Activated CD4-positive, alpha-beta T cell treated with anti-CD3 and anti-CD28 coated beads, Interleukin-2, amount 10 ng/mL, durations not matched to agents 24 days and 14 days (primary cell): ENCODE measurements around the gene SORCS2. TPM values are rescaled to one million over a fixed set of nuclear protein-coding genes. Genes with fewer than 3 reads are reported as not detected.

Experiments
- DNase-seq: peaks from one replicate; pipeline ENCODE4 v3.0.0; 2022
- H3K27ac Mint-ChIP-seq: one replicate; pipeline ENCODE4 v1.8.0; 2022; ENCODE audit warnings: mild to moderate bottlenecking, mixed read lengths
- H3K27me3 Mint-ChIP-seq: one replicate; pipeline ENCODE4 v1.8.0; 2022; ENCODE audit warnings: mixed read lengths
- H3K36me3 Mint-ChIP-seq: one replicate; pipeline ENCODE4 v1.8.0; 2022; ENCODE audit warnings: low read depth, mild to moderate bottlenecking, mixed read lengths
- H3K4me1 Mint-ChIP-seq: one replicate; pipeline ENCODE4 v1.8.0; 2021; ENCODE audit warnings: mixed read lengths
- H3K4me3 Mint-ChIP-seq: one replicate; pipeline ENCODE4 v1.8.0; 2022; ENCODE audit warnings: mild to moderate bottlenecking, moderate library complexity, mixed read lengths
- H3K9me3 Mint-ChIP-seq: one replicate; pipeline ENCODE4 v1.8.0; 2021; ENCODE audit warnings: mixed read lengths
- intact Hi-C: fragments of 100-400 bp; cut with micrococcal nuclease; formaldehyde crosslinking; loops from one replicate; pipeline ENCODE4 v1.15.1; 2023
- total RNA-seq: library from RNA; stranded (reverse); gene quantifications from 2 replicates; pipeline ENCODE4 v1.2.3, GENCODE V29; 2022

The SORCS2 gene
- 0.05 TPM in 1 of 2 replicates, not detected in the other for total RNA-seq

- Mint-ChIP-seq H3K9me3 (no peaks in the 10 kb centered on the region), H3K4me3 (peak within 1 kb of the TSS; percentile 51), H3K27me3 (peaks cover 55% of the 10 kb centered on the region), H3K4me1 (no peaks in the 10 kb centered on the region), H3K27ac (no peak within 1 kb of the TSS), H3K36me3 (no peaks in the 10 kb centered on the region)
- intact Hi-C loops: loop anchor here (5.0 kb wide), 1 partner anchor 525 kb away; no protein-coding TSS in a partner anchor
- peak; percentile 85 for DNase-seq
Measured at GRCh38 chr4:7192252-7193029, at the start of gene SORCS2. Gene SORCS2 (plus strand): TSS chr4:7192538.

- Mint-ChIP-seq H3K27me3 (peaks cover 5% of the 10 kb centered on the region), H3K4me3 (no peak overlapping the region), H3K9me3 (no peaks in the 10 kb centered on the region), H3K27ac (no peak overlapping the region), H3K36me3 (no peaks in the 10 kb centered on the region), H3K4me1 (no peaks in the 10 kb centered on the region)
- intact Hi-C loops: no loop called here
- DNase-seq: no peak
Measured at GRCh38 chr4:7144374-7145290, 47.7 kb upstream of the SORCS2 start.

- Mint-ChIP-seq H3K4me3 (no peak overlapping the region), H3K27ac (no peak overlapping the region), H3K36me3 (no peaks in the 10 kb centered on the region), H3K9me3 (no peaks in the 10 kb centered on the region), H3K4me1 (no peaks in the 10 kb centered on the region), H3K27me3 (peaks cover 5% of the 10 kb centered on the region)
- no peak for DNase-seq
- intact Hi-C loops: no loop called here
Measured at GRCh38 chr4:7145291-7145934, 46.9 kb upstream of the SORCS2 start.

GRCh38 chr4:7146059-7146785 lies 46.1 kb upstream of the SORCS2 start:
- Mint-ChIP-seq H3K4me1 (no peaks in the 10 kb centered on the region), H3K9me3 (no peaks in the 10 kb centered on the region), H3K4me3 (no peak overlapping the region), H3K36me3 (no peaks in the 10 kb centered on the region), H3K27ac (no peak overlapping the region), H3K27me3 (peaks cover 5% of the 10 kb centered on the region)
- intact Hi-C loops: no loop called here
- DNase-seq: no peak

GRCh38 chr4:7146786-7147115 lies 45.6 kb upstream of the SORCS2 start:
- DNase-seq: no peak
- Mint-ChIP-seq H3K4me1 (no peaks in the 10 kb centered on the region), H3K36me3 (no peaks in the 10 kb centered on the region), H3K4me3 (no peak overlapping the region), H3K27me3 (peaks cover 5% of the 10 kb centered on the region), H3K9me3 (no peaks in the 10 kb centered on the region), H3K27ac (no peak overlapping the region)
- intact Hi-C loops: no loop called here

- no peak for DNase-seq
- Mint-ChIP-seq H3K4me1 (no peaks in the 10 kb centered on the region), H3K27ac (no peak overlapping the region), H3K9me3 (no peaks in the 10 kb centered on the region), H3K36me3 (no peaks in the 10 kb centered on the region), H3K4me3 (no peak overlapping the region), H3K27me3 (peaks cover 5% of the 10 kb centered on the region)
- intact Hi-C loops: no loop called here
Measured at GRCh38 chr4:7147261-7147660, 45.1 kb upstream of the SORCS2 start.

GRCh38 chr4:7147661-7148310 lies 44.6 kb upstream of the SORCS2 start:
- Mint-ChIP-seq H3K27me3 (peaks cover 5% of the 10 kb centered on the region), H3K9me3 (no peaks in the 10 kb centered on the region), H3K27ac (no peak overlapping the region), H3K4me1 (no peaks in the 10 kb centered on the region), H3K4me3 (no peak overlapping the region), H3K36me3 (no peaks in the 10 kb centered on the region)
- intact Hi-C loops: no loop called here
- no peak for DNase-seq

GRCh38 chr4:7148337-7148736 lies 44.0 kb upstream of the SORCS2 start:
- Mint-ChIP-seq H3K27me3 (peaks cover 2% of the 10 kb centered on the region), H3K9me3 (no peaks in the 10 kb centered on the region), H3K27ac (no peak overlapping the region), H3K36me3 (no peaks in the 10 kb centered on the region), H3K4me3 (no peak overlapping the region), H3K4me1 (no peaks in the 10 kb centered on the region)
- intact Hi-C loops: no loop called here
- DNase-seq: no peak

- Mint-ChIP-seq H3K27ac (no peak overlapping the region), H3K4me3 (no peak overlapping the region), H3K9me3 (no peaks in the 10 kb centered on the region), H3K36me3 (no peaks in the 10 kb centered on the region), H3K27me3 (peaks cover 6% of the 10 kb centered on the region), H3K4me1 (no peaks in the 10 kb centered on the region)
- no peak for DNase-seq
- intact Hi-C loops: no loop called here
Measured at GRCh38 chr4:7150036-7150635, 42.2 kb upstream of the SORCS2 start.

GRCh38 chr4:7151668-7152227 lies 40.6 kb upstream of the SORCS2 start:
- no peak overlapping the region for H3K4me3 Mint-ChIP-seq

GRCh38 chr4:7153711-7154110 lies 38.6 kb upstream of the SORCS2 start:
- no peaks in the 10 kb centered on the region for H3K36me3 Mint-ChIP-seq
- intact Hi-C loops: no loop called here

More at GRCh38 chr4:7151668-7152227, 40.6 kb upstream of the SORCS2 start:
- no peak overlapping the region for H3K27ac Mint-ChIP-seq
- no peaks in the 10 kb centered on the region for H3K9me3 Mint-ChIP-seq
- H3K4me1 Mint-ChIP-seq: no peaks in the 10 kb centered on the region
- intact Hi-C loops: no loop called here
- H3K36me3 Mint-ChIP-seq: no peaks in the 10 kb centered on the region
- H3K27me3 Mint-ChIP-seq: peaks cover 11% of the 10 kb centered on the region
- DNase-seq: no peak

GRCh38 chr4:7154351-7154981 lies 37.9 kb upstream of the SORCS2 start:
- peaks cover 13% of the 10 kb centered on the region for H3K27me3 Mint-ChIP-seq

More at GRCh38 chr4:7153711-7154110, 38.6 kb upstream of the SORCS2 start:
- no peak for DNase-seq
- Mint-ChIP-seq H3K4me1 (no peaks in the 10 kb centered on the region), H3K9me3 (no peaks in the 10 kb centered on the region), H3K27me3 (peaks cover 13% of the 10 kb centered on the region), H3K4me3 (no peak overlapping the region), H3K27ac (no peak overlapping the region)

More at GRCh38 chr4:7154351-7154981, 37.9 kb upstream of the SORCS2 start:
- intact Hi-C loops: no loop called here
- no peaks in the 10 kb centered on the region for H3K36me3 Mint-ChIP-seq
- DNase-seq: no peak
- no peaks in the 10 kb centered on the region for H3K9me3 Mint-ChIP-seq
- H3K4me1 Mint-ChIP-seq: no peaks in the 10 kb centered on the region
- H3K27ac Mint-ChIP-seq: no peak overlapping the region
- H3K4me3 Mint-ChIP-seq: no peak overlapping the region
